ENCODE results near the gene POPDC3. TPM values are rescaled to one million over a fixed set of nuclear protein-coding genes. Genes with fewer than 3 reads are reported as not detected.

POPDC3 gene
- total and polyA plus RNA-seq, 12 donors = 0.32 to 0.61 (median 0.41) TPM; not detected in 8

DNA sequence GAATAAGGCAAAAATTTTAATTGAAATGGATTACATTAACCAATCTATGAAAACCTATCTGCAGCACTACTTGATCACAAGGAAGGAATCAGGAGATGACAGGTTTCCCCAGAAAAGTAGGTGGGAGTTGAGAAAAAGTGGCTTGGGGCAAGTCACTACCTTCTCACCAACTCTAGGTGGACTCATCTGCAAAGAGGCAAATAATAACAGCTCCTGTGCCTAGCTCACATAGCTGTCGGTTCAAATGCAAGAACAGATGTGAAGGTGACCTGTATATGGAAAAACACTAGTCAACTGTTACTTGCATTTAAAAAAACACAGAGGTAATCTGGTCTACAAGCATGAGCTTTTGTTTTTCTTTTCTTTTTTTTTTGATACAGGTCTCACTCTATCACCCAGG, 67.2 kb downstream of the POPDC3 start:
- WGBS, 4 donors = 89 to 96% (median 94%) methylated on average over 1 of the region's 1 CpG
- H3K36me3 ChIP-seq (replicated peaks in 1 of 2) = no peaks in the 10 kb centered on the region
- TF ChIP-seq CTCF (IDR thresholded peaks at IDR 0.05) (no peak), POLR2A (IDR thresholded peaks at IDR 0.05) (no peak)

DNA sequence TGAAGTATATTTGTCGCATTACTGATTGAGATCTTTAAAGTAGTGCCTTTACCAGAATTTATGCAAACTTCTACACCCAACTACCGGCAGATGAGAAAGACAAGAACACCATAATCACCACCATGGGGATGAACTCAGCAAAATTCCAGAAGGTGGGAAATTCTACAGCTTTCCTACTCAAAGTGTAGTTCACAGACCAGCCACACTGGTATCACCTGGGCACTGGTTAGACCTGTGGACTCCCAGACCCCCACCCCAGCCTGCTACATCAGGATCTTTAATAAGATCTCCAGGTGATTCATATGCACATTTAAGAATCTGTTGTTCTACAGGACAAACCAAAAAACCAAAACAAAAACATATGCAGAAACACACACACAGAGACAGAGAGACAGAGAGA, 67.9 kb downstream of the POPDC3 start:
- Histone ChIP-seq H3K9me3 (replicated peaks in 1 of 3) (no peaks in the 10 kb centered on the region), H3K36me3 (replicated peaks in 1 of 2) (no peaks in the 10 kb centered on the region), H3K27ac (no peak overlapping the region), H3K4me3 (no peak overlapping the region), H3K27me3 (no peaks in the 10 kb centered on the region), H3K4me1 (replicated peaks in 1 of 2) (no peaks in the 10 kb centered on the region)
- intact Hi-C loops (cut with DNase I) = no loop called here
- 87 to 99% (median 95%) methylated on average over 2 of the region's 2 CpGs for WGBS, 4 donors
- TF ChIP-seq CTCF (IDR thresholded peaks at IDR 0.05) = no peak
- TF ChIP-seq POLR2A (IDR thresholded peaks at IDR 0.05) = no peak
- no peak for DNase-seq

More for the DNA sequence above, 67.2 kb downstream of the POPDC3 start:
- no peak for DNase-seq
- Histone ChIP-seq H3K27me3 (no peaks in the 10 kb centered on the region), H3K9me3 (replicated peaks in 1 of 3) (no peaks in the 10 kb centered on the region), H3K4me3 (no peak overlapping the region), H3K27ac (no peak overlapping the region), H3K4me1 (replicated peaks in 1 of 2) (no peaks in the 10 kb centered on the region)
- intact Hi-C loops (cut with DNase I) = no loop called here

GRCh38 chr6:105111105-105111504, 68.7 kb downstream of the POPDC3 start:
- Histone ChIP-seq H3K9me3 (replicated peaks in 1 of 3) (no peaks in the 10 kb centered on the region), H3K27me3 (no peaks in the 10 kb centered on the region), H3K36me3 (replicated peaks in 1 of 2) (no peaks in the 10 kb centered on the region), H3K27ac (no peak overlapping the region), H3K4me3 (no peak overlapping the region), H3K4me1 (replicated peaks in 1 of 2) (no peaks in the 10 kb centered on the region)
- WGBS, 4 donors = 73 to 83% (median 79%) methylated on average over 3 of the region's 3 CpGs
- intact Hi-C loops (cut with DNase I) = no loop called here
- TF ChIP-seq CTCF (IDR thresholded peaks at IDR 0.05) (no peak), POLR2A (IDR thresholded peaks at IDR 0.05) (no peak)
- no peak for DNase-seq

DNA sequence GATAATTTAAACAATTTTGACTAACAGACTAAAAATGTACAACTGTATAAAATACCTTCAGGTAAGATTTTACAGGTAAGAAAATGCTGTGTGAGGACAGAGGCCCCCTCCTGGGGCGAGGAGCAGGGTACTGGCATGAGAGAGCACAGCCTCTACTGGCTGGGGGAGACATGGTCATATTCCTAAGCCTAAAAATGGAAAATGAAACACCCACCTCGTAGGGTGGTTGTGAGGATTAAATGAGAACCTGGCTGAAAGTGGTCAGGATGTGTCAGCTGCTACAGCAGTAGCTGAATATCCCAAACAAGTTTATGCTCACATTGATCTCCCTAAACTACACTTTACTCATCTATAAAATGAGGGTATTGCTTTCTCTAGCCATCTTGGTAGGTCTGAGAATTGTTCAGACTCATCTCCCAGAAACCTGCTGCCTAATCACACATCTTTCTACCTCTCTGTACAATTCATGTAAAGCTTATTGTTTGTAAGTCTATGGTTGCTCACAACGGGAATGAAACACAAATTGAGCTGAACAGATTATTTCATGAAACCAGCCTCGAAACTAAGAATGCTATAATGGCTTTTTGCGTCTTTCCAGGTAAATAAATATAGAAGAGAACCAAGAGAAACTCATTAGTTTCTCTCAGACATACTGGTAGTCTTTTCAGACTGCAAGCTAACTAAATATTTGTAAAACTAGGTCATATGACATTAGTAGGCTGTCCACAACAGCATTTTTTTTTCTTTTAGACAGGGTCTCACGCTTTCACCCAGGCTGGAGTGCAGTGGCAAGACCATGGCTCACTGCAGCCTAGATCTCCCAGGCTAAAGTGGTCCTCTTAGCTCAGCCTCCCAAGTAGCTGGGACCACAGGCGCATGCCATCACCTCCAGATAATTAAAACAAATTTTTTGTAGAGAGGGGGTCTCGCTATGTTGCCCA, 69.6 kb downstream of the POPDC3 start:
- Histone ChIP-seq H3K4me1 (replicated peaks in 1 of 2) (no peaks in the 10 kb centered on the region), H3K9me3 (replicated peaks in 1 of 3) (no peaks in the 10 kb centered on the region), H3K27ac (no peak overlapping the region), H3K36me3 (replicated peaks in 1 of 2) (no peaks in the 10 kb centered on the region), H3K27me3 (no peaks in the 10 kb centered on the region), H3K4me3 (no peak overlapping the region)
- no peak for DNase-seq
- TF ChIP-seq CTCF (IDR thresholded peaks at IDR 0.05) (no peak), POLR2A (IDR thresholded peaks at IDR 0.05) (no peak)
- intact Hi-C loops (cut with DNase I) = no loop called here
- 65 to 68% (median 67%) methylated on average over 8 of the region's 8 CpGs for WGBS, 4 donors

All from adrenal gland (tissue), 12 donors.